ENCODE results near the gene DRG2. TPM values are rescaled to one million over a fixed set of nuclear protein-coding genes. Genes with fewer than 3 reads are reported as not detected.
A peak's percentile ranks its signal among the peaks of the same experiment; 100 is the strongest.

Gene DRG2
- total and polyA plus RNA-seq, 9 of the 15 experiments (the other 6 are each of a cell fraction or from before 2014, with no cell fraction given): 6.6 to 36.7 (median 26.1) TPM

DNA sequence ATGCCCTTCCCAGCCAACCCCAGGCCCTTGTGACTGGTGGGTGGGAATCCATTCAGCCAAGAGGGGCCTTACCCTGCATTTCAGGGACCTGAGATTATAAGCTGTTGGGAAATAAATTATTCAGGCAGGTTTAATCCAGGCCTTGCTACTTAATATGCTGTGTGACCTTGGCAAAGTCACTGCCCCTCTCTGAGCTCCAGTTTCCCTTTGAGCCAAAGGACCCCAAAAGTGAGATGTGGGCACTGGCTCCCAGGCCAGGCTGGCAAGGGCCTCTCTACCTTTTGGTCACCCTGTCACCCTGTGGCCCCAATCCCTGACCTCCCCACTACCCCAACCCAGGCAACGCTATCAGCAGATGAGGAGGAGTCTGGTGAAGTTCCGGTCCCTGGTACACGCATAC, 54.7 kb downstream of the DRG2 start (continued):
- TF ChIP-seq, protein P1, sequence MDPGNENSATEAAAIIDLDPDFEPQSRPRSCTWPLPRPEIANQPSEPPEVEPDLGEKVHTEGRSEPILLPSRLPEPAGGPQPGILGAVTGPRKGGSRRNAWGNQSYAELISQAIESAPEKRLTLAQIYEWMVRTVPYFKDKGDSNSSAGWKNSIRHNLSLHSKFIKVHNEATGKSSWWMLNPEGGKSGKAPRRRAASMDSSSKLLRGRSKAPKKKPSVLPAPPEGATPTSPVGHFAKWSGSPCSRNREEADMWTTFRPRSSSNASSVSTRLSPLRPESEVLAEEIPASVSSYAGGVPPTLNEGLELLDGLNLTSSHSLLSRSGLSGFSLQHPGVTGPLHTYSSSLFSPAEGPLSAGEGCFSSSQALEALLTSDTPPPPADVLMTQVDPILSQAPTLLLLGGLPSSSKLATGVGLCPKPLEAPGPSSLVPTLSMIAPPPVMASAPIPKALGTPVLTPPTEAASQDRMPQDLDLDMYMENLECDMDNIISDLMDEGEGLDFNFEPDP (CRISPR knock-in tag; IDR thresholded peaks at IDR 0.05): no peak
- TF ChIP-seq E2F3 (CRISPR knock-in tag; IDR thresholded peaks at IDR 0.05): no peak
- peak; percentile 64; the same call in 1 of the 2 replicates for TF ChIP-seq BCOR (IDR thresholded peaks at IDR 0.05)
- no peak for TF ChIP-seq ZFX (CRISPR knock-in tag; IDR thresholded peaks at IDR 0.05)
- no peak for TF ChIP-seq ZNF584 (CRISPR knock-in tag; IDR thresholded peaks at IDR 0.05; ENCODE audit: low read depth)
- TF ChIP-seq MAFG (tag; conservative IDR thresholded peaks at IDR 0.05): no peak
- peak; percentile 68 for TF ChIP-seq ZFP36 (IDR thresholded peaks at IDR 0.05; ENCODE audit: low read depth, low read length, partially characterized antibody)
- TF ChIP-seq, protein P2, sequence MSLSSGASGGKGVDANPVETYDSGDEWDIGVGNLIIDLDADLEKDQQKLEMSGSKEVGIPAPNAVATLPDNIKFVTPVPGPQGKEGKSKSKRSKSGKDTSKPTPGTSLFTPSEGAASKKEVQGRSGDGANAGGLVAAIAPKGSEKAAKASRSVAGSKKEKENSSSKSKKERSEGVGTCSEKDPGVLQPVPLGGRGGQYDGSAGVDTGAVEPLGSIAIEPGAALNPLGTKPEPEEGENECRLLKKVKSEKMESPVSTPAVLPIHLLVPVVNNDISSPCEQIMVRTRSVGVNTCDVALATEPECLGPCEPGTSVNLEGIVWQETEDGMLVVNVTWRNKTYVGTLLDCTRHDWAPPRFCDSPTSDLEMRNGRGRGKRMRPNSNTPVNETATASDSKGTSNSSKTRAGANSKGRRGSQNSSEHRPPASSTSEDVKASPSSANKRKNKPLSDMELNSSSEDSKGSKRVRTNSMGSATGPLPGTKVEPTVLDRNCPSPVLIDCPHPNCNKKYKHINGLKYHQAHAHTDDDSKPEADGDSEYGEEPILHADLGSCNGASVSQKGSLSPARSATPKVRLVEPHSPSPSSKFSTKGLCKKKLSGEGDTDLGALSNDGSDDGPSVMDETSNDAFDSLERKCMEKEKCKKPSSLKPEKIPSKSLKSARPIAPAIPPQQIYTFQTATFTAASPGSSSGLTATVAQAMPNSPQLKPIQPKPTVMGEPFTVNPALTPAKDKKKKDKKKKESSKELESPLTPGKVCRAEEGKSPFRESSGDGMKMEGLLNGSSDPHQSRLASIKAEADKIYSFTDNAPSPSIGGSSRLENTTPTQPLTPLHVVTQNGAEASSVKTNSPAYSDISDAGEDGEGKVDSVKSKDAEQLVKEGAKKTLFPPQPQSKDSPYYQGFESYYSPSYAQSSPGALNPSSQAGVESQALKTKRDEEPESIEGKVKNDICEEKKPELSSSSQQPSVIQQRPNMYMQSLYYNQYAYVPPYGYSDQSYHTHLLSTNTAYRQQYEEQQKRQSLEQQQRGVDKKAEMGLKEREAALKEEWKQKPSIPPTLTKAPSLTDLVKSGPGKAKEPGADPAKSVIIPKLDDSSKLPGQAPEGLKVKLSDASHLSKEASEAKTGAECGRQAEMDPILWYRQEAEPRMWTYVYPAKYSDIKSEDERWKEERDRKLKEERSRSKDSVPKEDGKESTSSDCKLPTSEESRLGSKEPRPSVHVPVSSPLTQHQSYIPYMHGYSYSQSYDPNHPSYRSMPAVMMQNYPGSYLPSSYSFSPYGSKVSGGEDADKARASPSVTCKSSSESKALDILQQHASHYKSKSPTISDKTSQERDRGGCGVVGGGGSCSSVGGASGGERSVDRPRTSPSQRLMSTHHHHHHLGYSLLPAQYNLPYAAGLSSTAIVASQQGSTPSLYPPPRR (CRISPR knock-in tag; IDR thresholded peaks at IDR 0.05; ENCODE audit: borderline replicate concordance): no peak
- no peak for TF ChIP-seq POLR2B (IDR thresholded peaks at IDR 0.05; ENCODE audit: low read depth, partially characterized antibody)
- TF ChIP-seq RBM25 (IDR thresholded peaks at IDR 0.05; ENCODE audit: low read depth, low read length, severe bottlenecking): peak; percentile 49
- TF ChIP-seq, protein P3, sequence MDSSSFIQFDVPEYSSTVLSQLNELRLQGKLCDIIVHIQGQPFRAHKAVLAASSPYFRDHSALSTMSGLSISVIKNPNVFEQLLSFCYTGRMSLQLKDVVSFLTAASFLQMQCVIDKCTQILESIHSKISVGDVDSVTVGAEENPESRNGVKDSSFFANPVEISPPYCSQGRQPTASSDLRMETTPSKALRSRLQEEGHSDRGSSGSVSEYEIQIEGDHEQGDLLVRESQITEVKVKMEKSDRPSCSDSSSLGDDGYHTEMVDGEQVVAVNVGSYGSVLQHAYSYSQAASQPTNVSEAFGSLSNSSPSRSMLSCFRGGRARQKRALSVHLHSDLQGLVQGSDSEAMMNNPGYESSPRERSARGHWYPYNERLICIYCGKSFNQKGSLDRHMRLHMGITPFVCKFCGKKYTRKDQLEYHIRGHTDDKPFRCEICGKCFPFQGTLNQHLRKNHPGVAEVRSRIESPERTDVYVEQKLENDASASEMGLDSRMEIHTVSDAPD (CRISPR knock-in tag; IDR thresholded peaks at IDR 0.05): no peak
- TF ChIP-seq, protein P4, sequence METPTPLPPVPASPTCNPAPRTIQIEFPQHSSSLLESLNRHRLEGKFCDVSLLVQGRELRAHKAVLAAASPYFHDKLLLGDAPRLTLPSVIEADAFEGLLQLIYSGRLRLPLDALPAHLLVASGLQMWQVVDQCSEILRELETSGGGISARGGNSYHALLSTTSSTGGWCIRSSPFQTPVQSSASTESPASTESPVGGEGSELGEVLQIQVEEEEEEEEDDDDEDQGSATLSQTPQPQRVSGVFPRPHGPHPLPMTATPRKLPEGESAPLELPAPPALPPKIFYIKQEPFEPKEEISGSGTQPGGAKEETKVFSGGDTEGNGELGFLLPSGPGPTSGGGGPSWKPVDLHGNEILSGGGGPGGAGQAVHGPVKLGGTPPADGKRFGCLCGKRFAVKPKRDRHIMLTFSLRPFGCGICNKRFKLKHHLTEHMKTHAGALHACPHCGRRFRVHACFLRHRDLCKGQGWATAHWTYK (CRISPR knock-in tag; IDR thresholded peaks at IDR 0.05): no peak
- no peak for TF ChIP-seq ZSCAN29 (IDR thresholded peaks at IDR 0.05)
